RWPE2 (cell line): ENCODE measurements around the gene ARID5B.
A peak's percentile ranks its signal among the peaks of the same experiment; 100 is the strongest.
"Not testable (repeated sequence)": the region's sequence is repeated elsewhere in the genome, so short reads cannot be mapped to it uniquely, and the experiment has no call there.

Experiments used
- ATAC-seq: fragments of 200-7000 bp; cut with Tn5 transposase; 3 replicates; pipeline ENCODE4 v1.9.1; 2021; ENCODE audit warnings: low read depth
- DNase-seq: peaks from one replicate; pipeline ENCODE4 v3.0.0-alpha.2; 2020; ENCODE audit warnings: low spot score
- H3K27ac ChIP-seq: fragments of 450-650 bp; 2 replicates; pipeline ENCODE4 v1.5.1; 2017; ENCODE audit warnings: mild to moderate bottlenecking; ENCODE audit not compliant: poor library complexity, severe bottlenecking
- H3K27me3 ChIP-seq: fragments of 250-450 bp; sonication (Bioruptor Pico); 2 replicates; pipeline ENCODE4 v1.5.1; 2021; ENCODE audit warnings: mild to moderate bottlenecking, moderate library complexity; ENCODE audit not compliant: insufficient read depth, poor library complexity, severe bottlenecking
- H3K36me3 ChIP-seq: fragments of 250-450 bp; sonication (Bioruptor Pico); 2 replicates; pipeline ENCODE4 v1.5.1; 2020; ENCODE audit warnings: low read depth, mild to moderate bottlenecking, moderate library complexity
- H3K4me1 ChIP-seq: fragments of 250-450 bp; sonication (Bioruptor Pico); 2 replicates; pipeline ENCODE4 v1.5.1; 2021; ENCODE audit warnings: mild to moderate bottlenecking, moderate library complexity; ENCODE audit not compliant: insufficient read depth, poor library complexity, severe bottlenecking
- H3K4me3 ChIP-seq: fragments of 250-450 bp; sonication (Bioruptor Pico); 2 replicates; pipeline ENCODE4 v1.5.1; 2021; ENCODE audit warnings: mild to moderate bottlenecking, moderate library complexity; ENCODE audit not compliant: severe bottlenecking
- H3K9me3 ChIP-seq: fragments of 250-450 bp; sonication (Bioruptor Pico); 2 replicates; pipeline ENCODE4 v1.5.1; 2021; ENCODE audit warnings: mild to moderate bottlenecking, moderate library complexity; ENCODE audit not compliant: severe bottlenecking
- CTCF ChIP-seq: fragments of 450-650 bp; IDR thresholded peaks from one replicate; pipeline ENCODE4 v1.5.1; 2017; ENCODE audit warnings: mild to moderate bottlenecking, moderate library complexity; ENCODE audit not compliant: poor library complexity, severe bottlenecking

The ARID5B gene

DNA sequence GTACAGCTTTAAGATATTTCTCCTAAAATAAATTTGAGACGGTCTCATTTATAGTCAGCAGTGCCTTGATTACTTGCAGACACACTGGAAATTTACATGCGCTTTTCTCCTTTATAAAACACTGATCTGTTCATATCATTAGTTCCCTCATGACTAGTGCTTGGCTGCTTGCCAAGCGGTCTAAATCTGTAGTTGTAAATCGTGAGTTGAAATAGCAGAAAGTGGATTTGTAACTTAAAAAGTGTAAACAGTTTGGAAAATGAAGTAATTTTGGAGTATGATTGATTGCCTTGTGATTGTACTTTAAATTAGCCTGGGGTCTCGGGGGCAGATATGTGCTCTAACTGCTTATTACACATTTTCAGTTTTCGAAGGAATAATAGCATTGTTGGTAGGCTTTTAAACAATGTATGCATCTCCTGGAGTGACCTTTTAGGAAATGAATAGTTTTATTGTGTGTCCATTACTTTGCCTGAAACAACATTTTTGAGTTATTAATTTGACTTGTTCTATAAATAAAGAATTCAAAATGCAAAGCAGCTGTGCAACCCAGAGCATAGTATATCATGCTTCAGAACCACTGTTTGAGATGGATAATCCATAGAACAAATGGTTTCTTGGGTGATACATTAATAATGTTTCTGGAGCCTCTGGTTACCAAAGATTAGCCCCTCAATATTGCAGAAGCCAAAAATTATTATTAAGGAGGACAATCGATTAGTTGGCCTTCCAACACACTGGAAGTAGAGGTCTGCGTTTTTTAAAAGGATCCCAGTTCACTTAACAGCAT, 73.3 kb downstream of the ARID5B start:
- no peak for TF ChIP-seq CTCF
- Histone ChIP-seq H3K27ac (no peak overlapping the region), H3K36me3 (no peaks in the 10 kb centered on the region), H3K4me3 (no peak overlapping the region), H3K4me1 (peaks cover 27% of the 10 kb centered on the region), H3K9me3 (no peaks in the 10 kb centered on the region), H3K27me3 (no peaks in the 10 kb centered on the region)
- no peak for DNase-seq
- no peak for ATAC-seq

DNA sequence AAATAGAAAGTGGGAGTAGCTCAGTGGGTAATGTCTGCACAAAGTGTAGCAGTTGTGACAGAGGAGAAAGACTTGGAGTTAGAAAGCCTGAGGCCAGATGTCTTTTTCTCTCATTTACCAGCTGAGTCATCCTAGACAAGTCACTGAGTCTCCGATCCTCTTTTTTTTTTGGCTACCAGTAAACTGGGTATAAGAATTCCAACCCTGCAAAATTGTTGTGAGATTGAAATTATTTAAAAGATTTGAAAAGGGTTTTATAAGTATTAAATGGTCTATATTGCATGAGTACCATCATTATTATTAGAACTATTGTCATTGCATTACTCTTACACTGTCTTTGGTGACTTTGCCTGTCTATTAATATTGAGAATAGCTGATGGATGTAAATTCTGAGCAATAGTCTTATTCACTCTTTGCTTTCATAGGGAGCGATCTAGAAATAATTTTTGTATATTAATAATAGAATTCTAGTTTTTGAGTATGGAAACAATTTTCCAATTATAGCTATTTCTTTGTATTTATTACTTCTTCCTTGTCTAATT, 74.0 kb downstream of the ARID5B start:
- H3K36me3 ChIP-seq = no peaks in the 10 kb centered on the region
- H3K4me3 ChIP-seq = no peak overlapping the region
- no peaks in the 10 kb centered on the region for H3K9me3 ChIP-seq
- no peak overlapping the region for H3K27ac ChIP-seq
- TF ChIP-seq CTCF = no peak
- H3K27me3 ChIP-seq = no peaks in the 10 kb centered on the region
- DNase-seq (no peak), ATAC-seq (peak; percentile 89)
- H3K4me1 ChIP-seq = peaks cover 27% of the 10 kb centered on the region

DNA sequence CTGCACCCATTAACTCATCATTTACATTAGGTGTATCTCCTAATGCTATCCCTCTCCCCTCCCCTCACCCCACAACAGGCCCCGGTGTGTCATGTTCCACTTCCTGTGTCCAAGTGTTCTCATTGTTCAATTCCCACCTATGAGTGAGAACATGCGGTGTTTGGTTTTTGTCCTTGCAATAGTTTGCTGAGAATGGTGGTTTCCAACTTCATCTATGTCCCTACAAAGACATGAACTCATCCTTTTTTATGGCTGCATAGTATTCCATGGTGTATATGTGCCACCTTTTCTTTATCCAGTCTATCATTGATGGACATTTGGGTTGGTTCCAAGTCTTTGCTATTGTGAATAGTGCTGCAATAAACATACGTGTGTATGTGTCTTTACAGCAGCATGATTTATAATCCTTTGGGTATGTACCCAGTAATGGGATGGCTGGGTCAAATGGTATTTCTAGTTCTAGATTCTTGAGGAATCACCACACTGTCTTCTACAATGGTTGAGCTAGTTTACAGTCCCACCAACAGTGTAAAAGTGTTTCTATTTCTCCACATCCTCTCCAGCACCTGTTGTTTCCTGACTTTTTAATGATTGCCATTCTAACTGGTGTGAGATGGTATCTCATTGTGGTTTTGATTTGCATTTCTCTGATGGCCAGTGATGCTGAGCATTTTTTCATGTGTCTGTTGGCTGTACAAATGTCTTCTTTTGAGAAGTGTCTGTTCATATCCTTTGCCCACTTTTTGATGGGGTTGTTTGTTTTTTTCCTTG, 75.6 kb downstream of the ARID5B start:
- ATAC-seq = not testable (repeated sequence)

DNA sequence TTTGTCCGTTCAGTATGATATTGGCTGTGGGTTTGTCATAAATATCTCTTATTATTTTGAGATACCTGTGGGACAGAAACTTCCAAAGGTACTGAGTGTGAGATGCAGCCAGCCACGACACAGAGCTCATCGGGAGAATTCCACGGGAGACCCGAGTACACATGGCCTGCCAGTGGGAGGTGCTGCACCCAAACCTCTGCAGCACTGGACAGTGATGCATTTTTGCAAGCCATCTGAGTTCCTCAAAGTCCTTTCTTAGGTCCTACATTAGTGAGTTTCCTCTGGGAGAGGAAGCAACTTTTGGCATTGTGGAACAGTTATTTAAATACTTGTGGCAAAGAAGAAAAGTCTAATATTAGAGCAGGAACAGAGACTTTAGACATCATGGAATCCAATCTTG, 77.5 kb downstream of the ARID5B start:
- DNase-seq (no peak), ATAC-seq (no peak)
- H3K9me3 ChIP-seq = no peaks in the 10 kb centered on the region
- no peak for TF ChIP-seq CTCF
- H3K36me3 ChIP-seq = no peaks in the 10 kb centered on the region
- peaks cover 22% of the 10 kb centered on the region for H3K4me1 ChIP-seq
- H3K27ac ChIP-seq = no peak overlapping the region
- no peak overlapping the region for H3K4me3 ChIP-seq
- no peaks in the 10 kb centered on the region for H3K27me3 ChIP-seq

More for the DNA sequence above, 75.6 kb downstream of the ARID5B start:
- not testable (repeated sequence) for H3K27me3 ChIP-seq, DNase-seq, H3K36me3 ChIP-seq, H3K4me3 ChIP-seq, H3K9me3 ChIP-seq, H3K27ac ChIP-seq
- H3K4me1 ChIP-seq = peaks cover 29% of the 10 kb centered on the region

DNA sequence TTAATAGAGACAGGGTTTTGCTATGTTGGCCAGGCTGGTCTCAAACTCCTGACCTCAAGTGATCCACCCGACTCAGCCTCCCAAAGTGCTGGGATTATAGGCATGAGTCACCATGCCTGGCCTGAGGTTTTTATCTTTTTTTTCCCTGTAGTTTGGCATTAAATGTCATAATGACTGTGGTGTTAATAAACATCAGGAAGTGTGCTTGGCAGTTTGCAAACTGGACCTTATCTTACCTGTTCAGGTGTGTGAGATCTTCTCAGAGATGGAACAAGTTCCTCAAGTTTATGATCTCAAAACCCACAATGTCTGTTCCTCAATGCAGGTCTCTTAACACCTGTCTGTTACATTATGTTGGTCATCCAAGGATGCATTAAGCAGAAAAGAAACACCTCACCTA, 80.0 kb downstream of the ARID5B start:
- Histone ChIP-seq H3K36me3 (no peaks in the 10 kb centered on the region), H3K27me3 (no peaks in the 10 kb centered on the region), H3K4me1 (peaks cover 4% of the 10 kb centered on the region), H3K27ac (no peak overlapping the region), H3K4me3 (no peak overlapping the region), H3K9me3 (no peaks in the 10 kb centered on the region)
- DNase-seq (no peak), ATAC-seq (no peak)
- TF ChIP-seq CTCF = no peak
